Keratinocyte (primary cell): Measurements from ENCODE around the gene MISP. TPM values are rescaled to one million over a fixed set of nuclear protein-coding genes. Genes with fewer than 3 reads are reported as not detected.

Experiments
- DNase-seq: peaks from one replicate; pipeline ENCODE4 v3.0.0-alpha.2; 2011; ENCODE audit warnings: low read depth, missing footprints, low spot score
- FAIRE-seq: peaks from 2 replicates; lab custom pipeline; 2011; peaks lifted over from hg19 to GRCh38; lab: Jason Lieb, UNC
- H2AFZ ChIP-seq: 2 replicates; pipeline ENCODE4 v1.6.0; 2012; ENCODE audit warnings: low read length, control low read depth, inconsistent platforms; ENCODE audit not compliant: control insufficient read depth
- H3K27ac ChIP-seq: 2 replicates; pipeline ENCODE4 v1.5.1; 2011; ENCODE audit warnings: low read length; ENCODE audit not compliant: control insufficient read depth, insufficient read depth
- H3K27me3 ChIP-seq: 3 replicates; pipeline ENCODE4 v1.6.0; 2011; ENCODE audit warnings: low read length; ENCODE audit not compliant: control insufficient read depth, insufficient read depth; ENCODE audit errors: extremely low read depth
- H3K36me3 ChIP-seq, 2 experiments: 2 replicates in 1 of 2; 3 replicates in 1 of 2; pipeline ENCODE4 v1.5.1; 2011; ENCODE audit warnings: low read length in 2 of 2, mild to moderate bottlenecking in 1 of 2; ENCODE audit not compliant: control insufficient read depth in 2 of 2, insufficient read depth in 2 of 2; ENCODE audit errors: extremely low read depth in 1 of 2
- H3K4me1 ChIP-seq: 3 replicates; pipeline ENCODE4 v1.5.1; 2011; ENCODE audit warnings: low read length; ENCODE audit not compliant: control insufficient read depth, insufficient read depth; ENCODE audit errors: extremely low read depth
- H3K4me2 ChIP-seq: 3 replicates; pipeline ENCODE4 v1.6.0; 2011; ENCODE audit warnings: low read depth, low read length; ENCODE audit not compliant: control insufficient read depth, insufficient read depth; ENCODE audit errors: extremely low read depth
- H3K4me3 ChIP-seq, 3 experiments: fragments of 200-600 bp in 1 of 3; sonication (generic) in 1 of 3; 2 replicates in 2 of 3; 3 replicates in 1 of 3; pipeline ENCODE4 v1.5.1; 2011 to 2016; ENCODE audit warnings: low read length in 3 of 3, mild to moderate bottlenecking in 3 of 3, control low read depth in 2 of 3, inconsistent platforms in 1 of 3, low read depth in 1 of 3, mixed read lengths in 1 of 3, mixed run types in 1 of 3, moderate library complexity in 1 of 3; ENCODE audit not compliant: control insufficient read depth in 2 of 3, insufficient read depth in 2 of 3; ENCODE audit errors: extremely low read depth in 1 of 3
- H3K79me2 ChIP-seq: 2 replicates; pipeline ENCODE4 v1.6.0; 2012; ENCODE audit warnings: low read length; ENCODE audit not compliant: control insufficient read depth, insufficient read depth
- H3K9ac ChIP-seq: 3 replicates; pipeline ENCODE4 v1.6.0; 2011; ENCODE audit warnings: low read length; ENCODE audit not compliant: control insufficient read depth, insufficient read depth; ENCODE audit errors: extremely low read depth
- H3K9me1 ChIP-seq: 3 replicates; pipeline ENCODE4 v1.6.0; 2011; ENCODE audit warnings: low read length; ENCODE audit not compliant: control insufficient read depth, insufficient read depth; ENCODE audit errors: extremely low read depth
- H3K9me3 ChIP-seq: 2 replicates; pipeline ENCODE4 v1.5.1; 2012; ENCODE audit warnings: low read depth, low read length; ENCODE audit not compliant: control insufficient read depth
- H4K20me1 ChIP-seq: 3 replicates; pipeline ENCODE4 v1.6.0; 2011; ENCODE audit warnings: low read length; ENCODE audit not compliant: control insufficient read depth, insufficient read depth; ENCODE audit errors: extremely low read depth
- EZH2 ChIP-seq: IDR thresholded peaks from one replicate; pipeline ENCODE4 v1.6.1; 2012; ENCODE audit warnings: inconsistent platforms, mild to moderate bottlenecking, low read length, moderate library complexity
- dilution Hi-C: fragments of 300-500 bp; cut with MboI; formaldehyde crosslinking; loops from one replicate; pipeline ENCODE4 v1.7.0; 2020; ENCODE audit warnings: low sequenced_read_pairs; ENCODE audit not compliant: extremely low pct_ligation_motif_present
- polyA plus RNA-seq, 5 experiments: library from polyadenylated mRNA; depleted of rRNA in 3 of 5; stranded (reverse) in 3 of 5; stranded (forward) in 1 of 5; unstranded in 1 of 5; fragments of >200 nt; gene quantifications; 1 replicate in 1 of 5; 2 replicates in 3 of 5; 3 replicates in 1 of 5; pipeline versions ENCODE4 v1.2.1 to v1.2.3, GENCODE V29; 2011 to 2012; ENCODE audit warnings: missing spikeins in 2 of 5, low read depth in 1 of 5, low replicate concordance in 1 of 5
- TF ChIP-seq, protein P1 (sequence below), 3 experiments: IDR thresholded peaks in 1 of 3; conservative IDR thresholded peaks in 1 of 3; optimal IDR thresholded peaks in 1 of 3; 2 replicates in 2 of 3; 3 replicates in 1 of 3; pipeline versions ENCODE3 to v1.5.1; 2011; ENCODE audit warnings: low read length in 3 of 3, mild to moderate bottlenecking in 3 of 3, moderate library complexity in 2 of 3, control low read depth in 1 of 3, inconsistent platforms in 1 of 3; ENCODE audit not compliant: insufficient read depth in 2 of 3; ENCODE audit errors: extremely low read depth in 1 of 3

The MISP gene
- polyA plus RNA-seq, 1 donor (not counting 4 experiments of a cell fraction or from before 2014, with no cell fraction given): 17.5 TPM

DNA sequence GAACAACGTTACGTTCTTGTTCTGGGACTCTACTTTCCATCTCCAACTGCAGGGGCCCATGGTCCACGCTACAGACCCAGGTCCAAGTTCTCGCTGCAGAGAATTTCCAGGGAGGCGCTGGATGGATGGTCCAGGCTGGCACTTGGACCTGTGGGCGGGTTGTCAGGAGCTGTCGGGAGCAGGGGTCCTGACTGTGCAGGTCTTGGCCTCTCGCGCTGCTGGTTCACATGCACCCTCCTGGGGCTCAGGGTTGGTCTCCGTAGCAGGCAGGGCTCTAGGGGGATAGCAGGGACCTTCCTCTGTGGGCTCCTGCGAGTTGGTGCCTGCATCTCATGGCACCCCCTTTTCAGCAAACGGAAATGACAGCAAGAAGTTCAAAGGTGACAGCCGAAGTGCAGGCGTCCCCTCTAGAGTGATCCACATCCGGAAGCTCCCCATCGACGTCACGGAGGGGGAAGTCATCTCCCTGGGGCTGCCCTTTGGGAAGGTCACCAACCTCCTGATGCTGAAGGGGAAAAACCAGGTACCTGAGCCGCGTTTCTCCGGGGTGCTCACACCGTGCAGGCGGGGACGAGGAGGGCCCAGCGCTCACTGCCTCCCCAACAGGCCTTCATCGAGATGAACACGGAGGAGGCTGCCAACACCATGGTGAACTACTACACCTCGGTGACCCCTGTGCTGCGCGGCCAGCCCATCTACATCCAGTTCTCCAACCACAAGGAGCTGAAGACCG, 52.9 kb downstream of the MISP start:
- H3K9ac ChIP-seq: no peak overlapping the region
- H3K36me3 ChIP-seq: peaks cover 35 to 85% of the 10 kb centered on the region in 2 experiments
- no peak overlapping the region for H2AFZ ChIP-seq
- peaks cover 32% of the 10 kb centered on the region for H3K4me1 ChIP-seq
- DNase-seq: no peak
- H3K27me3 ChIP-seq: no peaks in the 10 kb centered on the region
- no peak overlapping the region for H3K4me3 ChIP-seq
- no peak for FAIRE-seq
- dilution Hi-C loops: no loop called here
- no peak overlapping the region for H3K4me2 ChIP-seq
- TF ChIP-seq EZH2: no peak
- TF ChIP-seq, protein P1, sequence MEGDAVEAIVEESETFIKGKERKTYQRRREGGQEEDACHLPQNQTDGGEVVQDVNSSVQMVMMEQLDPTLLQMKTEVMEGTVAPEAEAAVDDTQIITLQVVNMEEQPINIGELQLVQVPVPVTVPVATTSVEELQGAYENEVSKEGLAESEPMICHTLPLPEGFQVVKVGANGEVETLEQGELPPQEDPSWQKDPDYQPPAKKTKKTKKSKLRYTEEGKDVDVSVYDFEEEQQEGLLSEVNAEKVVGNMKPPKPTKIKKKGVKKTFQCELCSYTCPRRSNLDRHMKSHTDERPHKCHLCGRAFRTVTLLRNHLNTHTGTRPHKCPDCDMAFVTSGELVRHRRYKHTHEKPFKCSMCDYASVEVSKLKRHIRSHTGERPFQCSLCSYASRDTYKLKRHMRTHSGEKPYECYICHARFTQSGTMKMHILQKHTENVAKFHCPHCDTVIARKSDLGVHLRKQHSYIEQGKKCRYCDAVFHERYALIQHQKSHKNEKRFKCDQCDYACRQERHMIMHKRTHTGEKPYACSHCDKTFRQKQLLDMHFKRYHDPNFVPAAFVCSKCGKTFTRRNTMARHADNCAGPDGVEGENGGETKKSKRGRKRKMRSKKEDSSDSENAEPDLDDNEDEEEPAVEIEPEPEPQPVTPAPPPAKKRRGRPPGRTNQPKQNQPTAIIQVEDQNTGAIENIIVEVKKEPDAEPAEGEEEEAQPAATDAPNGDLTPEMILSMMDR (optimal IDR thresholded peaks at IDR 0.05 in 1 of 3, IDR thresholded peaks at IDR 0.05 in 1 of 3, conservative IDR thresholded peaks at IDR 0.05 in 1 of 3; ENCODE audit: extremely low read depth in 1 of 3, insufficient read depth in 2 of 3, low read length in 3 of 3): no peak
- H3K9me3 ChIP-seq: no peaks in the 10 kb centered on the region
- H3K27ac ChIP-seq: no peak overlapping the region
- no peaks in the 10 kb centered on the region for H3K9me1 ChIP-seq
- peaks cover 85% of the 10 kb centered on the region for H4K20me1 ChIP-seq
- peaks cover 99% of the 10 kb centered on the region for H3K79me2 ChIP-seq

DNA sequence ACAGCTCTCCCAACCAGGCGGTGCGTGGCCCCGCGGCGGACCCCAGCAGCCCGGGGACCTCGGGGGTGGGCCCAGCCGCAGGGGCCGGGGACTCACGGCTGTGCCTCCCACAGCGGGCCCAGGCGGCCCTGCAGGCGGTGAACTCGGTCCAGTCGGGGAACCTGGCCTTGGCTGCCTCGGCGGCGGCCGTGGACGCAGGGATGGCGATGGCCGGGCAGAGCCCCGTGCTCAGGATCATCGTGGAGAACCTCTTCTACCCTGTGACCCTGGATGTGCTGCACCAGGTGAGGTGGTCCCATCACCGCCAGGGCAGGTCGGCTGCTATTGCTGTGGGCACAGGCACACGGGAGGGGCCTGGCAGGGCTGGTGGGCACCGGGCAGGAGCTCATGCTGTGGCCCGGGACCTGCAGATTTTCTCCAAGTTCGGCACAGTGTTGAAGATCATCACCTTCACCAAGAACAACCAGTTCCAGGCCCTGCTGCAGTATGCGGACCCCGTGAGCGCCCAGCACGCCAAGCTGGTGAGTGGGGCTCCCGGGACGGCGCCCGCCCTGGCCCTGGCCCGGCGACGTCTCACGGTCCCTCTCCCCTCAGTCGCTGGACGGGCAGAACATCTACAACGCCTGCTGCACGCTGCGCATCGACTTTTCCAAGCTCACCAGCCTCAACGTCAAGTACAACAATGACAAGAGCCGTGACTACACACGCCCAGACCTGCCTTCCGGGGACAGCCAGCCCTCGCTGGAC, 53.7 kb downstream of the MISP start:
- Histone ChIP-seq H3K4me3 (no peak overlapping the region), H3K9me1 (no peaks in the 10 kb centered on the region), H3K79me2 (peaks cover 93% of the 10 kb centered on the region), H3K4me1 (peaks cover 26% of the 10 kb centered on the region), H3K27me3 (no peaks in the 10 kb centered on the region), H2AFZ (no peak overlapping the region), H3K4me2 (no peak overlapping the region), H4K20me1 (peaks cover 78% of the 10 kb centered on the region), H3K9me3 (no peaks in the 10 kb centered on the region), H3K9ac (no peak overlapping the region), H3K36me3 (peaks cover 35 to 85% of the 10 kb centered on the region in 2 experiments), H3K27ac (no peak overlapping the region)
- dilution Hi-C loops: no loop called here
- TF ChIP-seq, protein P1 (optimal IDR thresholded peaks at IDR 0.05 in 1 of 3, IDR thresholded peaks at IDR 0.05 in 1 of 3, conservative IDR thresholded peaks at IDR 0.05 in 1 of 3; ENCODE audit: extremely low read depth in 1 of 3, insufficient read depth in 2 of 3, low read length in 3 of 3): no peak
- no peak for TF ChIP-seq EZH2
- FAIRE-seq (no peak), DNase-seq (no peak)
